ENCODE measurements around the gene ATP6V1G3.

Gene ATP6V1G3

DNA sequence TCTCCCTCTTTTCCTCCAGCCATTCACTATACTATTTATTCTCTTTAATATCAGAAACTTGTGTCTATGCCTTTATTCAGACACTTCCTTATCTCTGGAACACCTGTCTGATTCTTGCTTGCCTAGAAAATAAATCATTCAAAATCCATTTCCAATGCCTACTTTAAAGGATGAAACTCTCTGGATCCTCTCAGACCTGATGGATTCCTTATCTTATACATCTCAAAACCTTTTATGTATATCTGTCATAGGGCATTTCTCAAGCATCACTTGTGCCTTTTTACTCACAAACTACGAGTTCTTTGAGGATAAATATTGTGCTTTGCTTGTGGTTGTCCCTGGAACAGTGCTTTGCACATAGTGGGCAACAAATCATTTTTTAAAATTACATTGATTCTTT is 3.8 kb upstream of the ATP6V1G3 start:
- H2BK15ac ChIP-seq (ENCODE audit: low read depth, poor library complexity, severe bottlenecking), result no peak overlapping the region
- no peak overlapping the region for H2AFZ ChIP-seq (ENCODE audit: low read depth, low read length)
- H3K18ac ChIP-seq (ENCODE audit: low read depth in 1 of 2, low read length in 2 of 2), result no peak overlapping the region
- H3K4ac ChIP-seq (ENCODE audit: low read depth in 1 of 2, low read length in 2 of 2), result no peak overlapping the region
- H3K14ac ChIP-seq (ENCODE audit: low read length in 2 of 2), result no peak overlapping the region
- no peaks in the 10 kb centered on the region for H3K4me1 ChIP-seq (ENCODE audit: control insufficient read depth, insufficient read depth, low read depth, low read length)
- no peak overlapping the region for H3K4me3 ChIP-seq (ENCODE audit: insufficient read depth in 1 of 2, low read depth in 1 of 2, low read length in 2 of 2)
- no peaks in the 10 kb centered on the region for H3K27me3 ChIP-seq (ENCODE audit: control insufficient read depth in 1 of 2, insufficient read depth in 1 of 2, low read length in 2 of 2)
- DNase-seq, result no peak
- no peak overlapping the region for H2AK5ac ChIP-seq (ENCODE audit: low read length, severe bottlenecking)
- H3K4me2 ChIP-seq (ENCODE audit: low read length, poor library complexity, severe bottlenecking), result no peak overlapping the region
- no peaks in the 10 kb centered on the region for H3K79me1 ChIP-seq (replicated peaks; ENCODE audit: low read length, poor library complexity, severe bottlenecking)
- H4K8ac ChIP-seq (ENCODE audit: low read length), result no peak overlapping the region
- no peak overlapping the region for H3K23ac ChIP-seq (ENCODE audit: low read length in 2 of 2)
- H3K36me3 ChIP-seq (ENCODE audit: control insufficient read depth in 1 of 2, insufficient read depth in 2 of 2, low read depth in 1 of 2, low read length in 2 of 2), result no peaks in the 10 kb centered on the region
- no peak overlapping the region for H2BK120ac ChIP-seq (ENCODE audit: low read depth, low read length)
- no CpG with 5 or more reads among the region's 1 CpG for WGBS
- no peak overlapping the region for H4K91ac ChIP-seq (ENCODE audit: low read length)
- no peak overlapping the region for H3K9ac ChIP-seq (ENCODE audit: low read length)
- no peak overlapping the region for H2BK5ac ChIP-seq (ENCODE audit: low read depth, low read length, poor library complexity, severe bottlenecking)
- H2BK12ac ChIP-seq (ENCODE audit: low read length in 2 of 2), result no peak overlapping the region
- no peak overlapping the region for H3K27ac ChIP-seq (ENCODE audit: low read length, poor library complexity, severe bottlenecking)
- no peaks in the 10 kb centered on the region for H3K9me3 ChIP-seq (ENCODE audit: control insufficient read depth, low read length)

DNA sequence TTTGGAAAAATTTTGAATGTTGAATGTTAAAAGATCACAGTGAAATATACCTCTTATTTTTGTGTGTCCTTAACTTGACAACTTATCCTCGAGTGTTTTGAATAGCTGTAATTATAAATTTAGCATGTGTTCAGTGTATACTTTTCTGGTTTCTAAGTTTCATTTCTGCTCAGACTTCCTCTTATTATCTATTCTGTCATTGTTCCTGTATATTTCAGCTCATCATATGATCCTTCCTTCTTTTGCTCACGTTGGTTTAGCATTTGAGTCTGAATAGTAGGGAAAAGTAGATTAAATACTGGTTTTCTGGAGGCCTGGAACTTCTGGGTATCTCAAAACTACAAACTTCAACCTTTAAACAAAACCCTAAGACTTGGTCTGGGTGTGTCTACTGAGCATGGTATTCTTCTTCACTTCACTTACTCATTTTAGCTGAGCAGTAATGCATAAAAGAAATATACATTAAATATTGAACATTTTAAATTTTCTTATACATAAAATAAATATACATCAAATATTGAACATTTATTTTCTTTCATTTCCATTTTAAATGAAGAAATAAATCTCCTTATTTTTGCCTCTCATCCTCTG is 3.3 kb upstream of the ATP6V1G3 start:
- no peak overlapping the region for H2BK15ac ChIP-seq (ENCODE audit: low read depth, poor library complexity, severe bottlenecking)
- H2BK12ac ChIP-seq (ENCODE audit: low read length in 2 of 2), result no peak overlapping the region
- no peak overlapping the region for H2BK5ac ChIP-seq (ENCODE audit: low read depth, low read length, poor library complexity, severe bottlenecking)
- no peaks in the 10 kb centered on the region for H3K4me1 ChIP-seq (ENCODE audit: control insufficient read depth, insufficient read depth, low read depth, low read length)
- H4K8ac ChIP-seq (ENCODE audit: low read length), result no peak overlapping the region
- WGBS, result no CpG with 5 or more reads among the region's 2 CpGs
- no peaks in the 10 kb centered on the region for H3K36me3 ChIP-seq (ENCODE audit: control insufficient read depth in 1 of 2, insufficient read depth in 2 of 2, low read depth in 1 of 2, low read length in 2 of 2)
- no peaks in the 10 kb centered on the region for H3K9me3 ChIP-seq (ENCODE audit: control insufficient read depth, low read length)
- no peak overlapping the region for H3K18ac ChIP-seq (ENCODE audit: low read depth in 1 of 2, low read length in 2 of 2)
- H3K9ac ChIP-seq (ENCODE audit: low read length), result no peak overlapping the region
- no peak overlapping the region for H3K4me2 ChIP-seq (ENCODE audit: low read length, poor library complexity, severe bottlenecking)
- H3K23ac ChIP-seq (ENCODE audit: low read length in 2 of 2), result no peak overlapping the region
- H2AK5ac ChIP-seq (ENCODE audit: low read length, severe bottlenecking), result no peak overlapping the region
- no peak for DNase-seq
- no peak overlapping the region for H3K4ac ChIP-seq (ENCODE audit: low read depth in 1 of 2, low read length in 2 of 2)
- H3K27me3 ChIP-seq (ENCODE audit: control insufficient read depth in 1 of 2, insufficient read depth in 1 of 2, low read length in 2 of 2), result no peaks in the 10 kb centered on the region
- H2BK120ac ChIP-seq (ENCODE audit: low read depth, low read length), result no peak overlapping the region
- H3K4me3 ChIP-seq (ENCODE audit: insufficient read depth in 1 of 2, low read depth in 1 of 2, low read length in 2 of 2), result no peak overlapping the region
- no peak overlapping the region for H3K14ac ChIP-seq (ENCODE audit: low read length in 2 of 2)
- H4K91ac ChIP-seq (ENCODE audit: low read length), result no peak overlapping the region
- no peaks in the 10 kb centered on the region for H3K79me1 ChIP-seq (replicated peaks; ENCODE audit: low read length, poor library complexity, severe bottlenecking)
- no peak overlapping the region for H2AFZ ChIP-seq (ENCODE audit: low read depth, low read length)
- no peak overlapping the region for H3K27ac ChIP-seq (ENCODE audit: low read length, poor library complexity, severe bottlenecking)

DNA sequence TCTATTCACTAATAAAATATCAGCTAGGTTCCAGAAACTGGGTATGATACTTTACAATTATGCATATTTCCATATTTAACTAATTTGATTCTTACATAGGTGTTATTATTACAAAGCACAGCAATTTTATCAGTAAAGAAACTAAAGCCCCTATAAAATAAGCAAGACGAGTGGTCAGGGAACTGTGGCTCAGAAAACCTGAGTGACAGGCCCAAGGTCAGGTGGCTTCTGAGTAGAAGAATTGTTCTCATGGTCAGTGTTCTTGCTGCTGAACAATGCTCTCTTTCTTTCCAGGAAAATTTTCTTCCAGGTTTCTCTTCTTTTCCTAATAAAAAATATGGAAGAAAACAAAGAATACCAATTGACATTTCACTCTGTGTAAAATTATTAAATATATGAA is 2.2 kb upstream of the ATP6V1G3 start:
- H3K4me3 ChIP-seq (ENCODE audit: insufficient read depth in 1 of 2, low read depth in 1 of 2, low read length in 2 of 2), result no peak overlapping the region
- H3K14ac ChIP-seq (ENCODE audit: low read length in 2 of 2), result no peak overlapping the region
- no peak overlapping the region for H3K9ac ChIP-seq (ENCODE audit: low read length)
- no peak overlapping the region for H3K23ac ChIP-seq (ENCODE audit: low read length in 2 of 2)
- no peak overlapping the region for H3K4ac ChIP-seq (ENCODE audit: low read depth in 1 of 2, low read length in 2 of 2)
- no peak overlapping the region for H2BK5ac ChIP-seq (ENCODE audit: low read depth, low read length, poor library complexity, severe bottlenecking)
- no peaks in the 10 kb centered on the region for H3K4me1 ChIP-seq (ENCODE audit: control insufficient read depth, insufficient read depth, low read depth, low read length)
- H2AK5ac ChIP-seq (ENCODE audit: low read length, severe bottlenecking), result no peak overlapping the region
- no peak overlapping the region for H3K4me2 ChIP-seq (ENCODE audit: low read length, poor library complexity, severe bottlenecking)
- WGBS, result no CpG with 5 or more reads among the region's 1 CpG
- no peak overlapping the region for H2BK12ac ChIP-seq (ENCODE audit: low read length in 2 of 2)
- no peak overlapping the region for H2BK120ac ChIP-seq (ENCODE audit: low read depth, low read length)
- H4K8ac ChIP-seq (ENCODE audit: low read length), result no peak overlapping the region
- H4K91ac ChIP-seq (ENCODE audit: low read length), result no peak overlapping the region
- H2BK15ac ChIP-seq (ENCODE audit: low read depth, poor library complexity, severe bottlenecking), result no peak overlapping the region
- no peak overlapping the region for H2AFZ ChIP-seq (ENCODE audit: low read depth, low read length)
- no peaks in the 10 kb centered on the region for H3K9me3 ChIP-seq (ENCODE audit: control insufficient read depth, low read length)
- no peak overlapping the region for H3K27ac ChIP-seq (ENCODE audit: low read length, poor library complexity, severe bottlenecking)
- H3K27me3 ChIP-seq (ENCODE audit: control insufficient read depth in 1 of 2, insufficient read depth in 1 of 2, low read length in 2 of 2), result no peaks in the 10 kb centered on the region
- H3K36me3 ChIP-seq (ENCODE audit: control insufficient read depth in 1 of 2, insufficient read depth in 2 of 2, low read depth in 1 of 2, low read length in 2 of 2), result no peaks in the 10 kb centered on the region
- DNase-seq, result no peak
- no peak overlapping the region for H3K18ac ChIP-seq (ENCODE audit: low read depth in 1 of 2, low read length in 2 of 2)
- H3K79me1 ChIP-seq (replicated peaks; ENCODE audit: low read length, poor library complexity, severe bottlenecking), result no peaks in the 10 kb centered on the region

DNA sequence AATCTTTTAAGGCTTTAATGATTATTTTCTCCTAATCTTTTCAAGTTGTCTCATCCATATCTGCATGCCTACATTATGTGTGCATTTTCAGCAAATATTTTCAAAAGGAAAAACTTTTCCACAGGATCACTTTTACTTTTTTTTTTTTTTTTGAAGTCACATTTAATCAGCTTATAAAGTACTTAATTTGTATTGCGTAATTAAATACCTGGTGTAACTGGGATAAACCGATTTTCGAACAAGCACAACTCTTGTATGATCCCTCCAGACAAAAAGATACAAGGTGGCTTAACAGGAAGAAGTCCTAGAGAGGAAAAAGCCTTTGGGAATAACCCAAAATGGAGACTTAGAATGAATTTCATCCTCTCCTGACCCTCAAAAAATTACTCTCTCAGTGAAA is 1.3 kb upstream of the ATP6V1G3 start:
- Histone ChIP-seq H2BK5ac (ENCODE audit: low read depth, low read length, poor library complexity, severe bottlenecking) (no peak overlapping the region), H3K4me2 (ENCODE audit: low read length, poor library complexity, severe bottlenecking) (no peak overlapping the region), H2BK15ac (ENCODE audit: low read depth, poor library complexity, severe bottlenecking) (no peak overlapping the region), H3K36me3 (ENCODE audit: control insufficient read depth in 1 of 2, insufficient read depth in 2 of 2, low read depth in 1 of 2, low read length in 2 of 2) (no peaks in the 10 kb centered on the region), H3K23ac (ENCODE audit: low read length in 2 of 2) (no peak overlapping the region), H3K4me1 (ENCODE audit: control insufficient read depth, insufficient read depth, low read depth, low read length) (no peaks in the 10 kb centered on the region), H2BK12ac (ENCODE audit: low read length in 2 of 2) (no peak overlapping the region), H2AK5ac (ENCODE audit: low read length, severe bottlenecking) (no peak overlapping the region), H3K27ac (ENCODE audit: low read length, poor library complexity, severe bottlenecking) (no peak overlapping the region), H3K4ac (ENCODE audit: low read depth in 1 of 2, low read length in 2 of 2) (no peak overlapping the region), H3K18ac (ENCODE audit: low read depth in 1 of 2, low read length in 2 of 2) (no peak overlapping the region), H4K8ac (ENCODE audit: low read length) (no peak overlapping the region), H4K91ac (ENCODE audit: low read length) (no peak overlapping the region), H2BK120ac (ENCODE audit: low read depth, low read length) (no peak overlapping the region), H3K79me1 (replicated peaks; ENCODE audit: low read length, poor library complexity, severe bottlenecking) (no peaks in the 10 kb centered on the region), H3K14ac (ENCODE audit: low read length in 2 of 2) (no peak overlapping the region), H3K9ac (ENCODE audit: low read length) (no peak overlapping the region), H3K27me3 (ENCODE audit: control insufficient read depth in 1 of 2, insufficient read depth in 1 of 2, low read length in 2 of 2) (no peaks in the 10 kb centered on the region), H3K9me3 (ENCODE audit: control insufficient read depth, low read length) (no peaks in the 10 kb centered on the region), H3K4me3 (ENCODE audit: insufficient read depth in 1 of 2, low read depth in 1 of 2, low read length in 2 of 2) (no peak overlapping the region), H2AFZ (ENCODE audit: low read depth, low read length) (no peak overlapping the region)
- WGBS, result 90% methylated on average over 2 of the region's 3 CpGs
- no peak for DNase-seq

Data from mesenchymal stem cell (in vitro differentiated cells and primary cell).